NCI-H1417 (cell line): Measurements from ENCODE around the gene C6orf136.

Source experiments
- DNase-seq, 3 experiments: peaks; one replicate each; lab custom pipeline; 2025; lab: John Stamatoyannopoulos, UW

The C6orf136 gene, protein sequence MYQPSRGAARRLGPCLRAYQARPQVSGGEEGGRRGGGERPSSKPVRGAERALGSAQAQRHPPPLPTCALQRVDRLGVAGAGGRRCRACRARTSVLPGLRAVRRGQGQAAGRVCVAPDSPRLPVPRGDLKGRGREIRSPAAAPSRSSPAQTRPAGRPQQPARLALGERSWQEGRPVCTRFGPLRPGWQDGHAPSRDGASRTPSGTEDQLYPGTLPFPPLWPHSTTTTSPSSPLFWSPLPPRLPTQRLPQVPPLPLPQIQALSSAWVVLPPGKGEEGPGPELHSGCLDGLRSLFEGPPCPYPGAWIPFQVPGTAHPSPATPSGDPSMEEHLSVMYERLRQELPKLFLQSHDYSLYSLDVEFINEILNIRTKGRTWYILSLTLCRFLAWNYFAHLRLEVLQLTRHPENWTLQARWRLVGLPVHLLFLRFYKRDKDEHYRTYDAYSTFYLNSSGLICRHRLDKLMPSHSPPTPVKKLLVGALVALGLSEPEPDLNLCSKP

DNA sequence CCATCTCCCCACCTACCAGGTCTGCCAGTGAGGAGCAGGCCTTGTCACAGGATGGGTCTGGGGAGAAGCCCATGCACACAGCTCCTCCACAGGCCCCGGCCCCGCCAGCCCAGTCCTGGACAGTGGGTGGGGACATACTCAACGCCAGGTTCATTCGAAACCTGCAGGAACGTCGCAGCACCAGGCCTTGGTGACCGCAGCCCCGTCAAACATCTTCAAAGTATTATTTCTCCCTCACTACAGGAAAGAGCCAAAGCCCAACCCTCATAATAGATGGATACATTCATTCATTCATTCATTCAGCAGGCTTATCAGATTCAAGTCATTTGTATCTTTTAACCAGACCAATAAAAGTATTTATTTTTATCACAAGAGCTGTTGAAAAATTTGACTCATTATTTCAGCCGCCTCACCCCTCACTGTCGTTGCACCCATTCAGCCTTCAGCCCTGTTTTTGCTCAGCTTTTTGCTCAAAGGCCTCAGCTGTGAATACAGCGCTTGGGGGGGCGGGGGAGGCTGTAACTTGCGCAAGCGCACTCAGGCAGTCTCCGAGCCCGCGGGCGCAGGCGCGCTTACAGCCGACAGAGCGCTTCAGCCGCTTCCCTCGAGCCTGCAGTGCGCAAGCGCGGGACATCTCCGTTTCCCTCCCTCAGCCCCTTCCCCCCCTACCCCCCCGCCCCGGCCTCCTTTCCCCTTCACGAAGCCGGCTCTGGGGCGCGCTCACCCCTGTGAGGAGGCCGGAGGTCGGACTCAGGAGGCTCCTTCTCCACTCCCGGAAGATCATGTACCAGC lies at the start of gene C6orf136:
Gene C6orf136 (plus strand): TSS at position 684 of the 792 bp plus-strand sequence. CDS start 99 bp downstream, at position 783.
- peak; percentile 91 to 96 (median 95) for DNase-seq

DNA sequence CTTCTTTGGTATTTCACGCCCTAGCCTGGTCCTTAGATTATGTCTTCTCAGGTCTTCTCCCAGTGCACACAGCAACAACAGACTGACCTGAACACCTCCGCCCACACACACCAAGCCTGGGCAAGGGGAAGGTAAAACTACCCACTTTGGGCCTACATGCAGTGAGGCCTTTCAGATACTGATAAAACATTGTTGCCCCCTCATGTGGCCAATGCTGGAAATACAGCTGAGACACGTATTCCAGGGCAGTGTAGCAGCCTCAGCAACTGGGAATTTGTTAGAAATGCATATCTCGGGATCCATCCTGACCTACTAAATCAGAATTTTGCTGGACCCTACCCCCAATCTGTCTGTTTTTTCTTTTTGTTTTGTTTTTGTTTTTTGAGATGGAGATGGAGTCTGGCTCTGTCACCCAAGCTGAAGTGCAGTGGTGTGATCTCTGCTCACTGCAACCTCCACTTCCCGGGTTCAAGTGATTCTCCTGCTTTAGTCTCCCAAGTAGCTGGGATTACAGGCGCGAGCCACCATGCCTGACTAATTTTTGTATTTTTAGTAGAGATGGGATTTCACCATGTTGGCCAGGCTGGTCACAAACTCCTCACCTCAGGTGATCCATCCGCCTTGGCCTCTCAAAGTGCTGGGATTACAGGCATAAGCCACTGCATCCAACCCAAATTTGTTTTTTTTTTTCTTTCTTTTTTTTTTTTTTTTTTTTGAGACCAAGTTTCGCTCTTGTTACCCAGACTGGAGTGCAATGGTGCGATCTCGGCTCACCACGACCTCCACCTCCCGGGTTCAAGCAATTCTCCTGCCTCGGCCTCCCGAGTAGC lies 49.4 kb upstream of the C6orf136 start:
- DNase-seq, result peak; percentile 57 to 76 (median 75)

DNA sequence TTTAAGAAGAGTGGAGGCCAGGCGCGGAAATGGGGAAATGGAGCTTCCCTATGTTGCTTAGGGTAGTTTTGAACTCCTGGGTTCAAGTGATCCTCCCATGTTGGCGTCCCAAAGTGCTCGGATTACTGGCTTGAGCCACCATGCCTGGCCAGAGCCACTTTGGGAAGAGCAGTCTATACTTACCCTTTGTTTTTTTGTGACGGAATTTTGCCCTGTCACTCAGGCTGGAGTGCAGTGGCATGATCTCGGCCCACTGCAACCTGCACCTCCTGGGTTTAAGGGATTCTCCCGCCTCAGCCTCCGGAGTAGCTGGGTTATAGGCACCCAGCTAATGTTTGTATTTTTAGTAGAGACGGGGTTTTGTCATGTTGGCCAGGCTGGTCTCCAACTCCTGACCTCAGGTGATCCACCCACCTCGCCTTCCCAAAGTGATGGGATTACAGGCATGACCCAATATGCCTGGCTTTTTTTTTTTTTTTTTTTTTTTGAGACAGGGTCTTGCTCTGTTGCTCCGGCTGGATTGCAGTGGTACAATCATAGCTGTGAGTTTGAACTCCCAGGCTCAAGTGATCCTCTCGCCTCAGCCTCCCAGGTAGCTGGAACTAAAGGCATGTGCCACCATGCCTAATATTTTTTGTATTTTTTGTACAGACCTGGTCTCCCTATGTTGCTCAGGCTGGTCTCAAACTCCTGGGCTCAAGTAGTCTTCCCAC lies 47.9 kb upstream of the C6orf136 start:
- DNase-seq, result peak in 1 of 3 experiments; percentile 10

DNA sequence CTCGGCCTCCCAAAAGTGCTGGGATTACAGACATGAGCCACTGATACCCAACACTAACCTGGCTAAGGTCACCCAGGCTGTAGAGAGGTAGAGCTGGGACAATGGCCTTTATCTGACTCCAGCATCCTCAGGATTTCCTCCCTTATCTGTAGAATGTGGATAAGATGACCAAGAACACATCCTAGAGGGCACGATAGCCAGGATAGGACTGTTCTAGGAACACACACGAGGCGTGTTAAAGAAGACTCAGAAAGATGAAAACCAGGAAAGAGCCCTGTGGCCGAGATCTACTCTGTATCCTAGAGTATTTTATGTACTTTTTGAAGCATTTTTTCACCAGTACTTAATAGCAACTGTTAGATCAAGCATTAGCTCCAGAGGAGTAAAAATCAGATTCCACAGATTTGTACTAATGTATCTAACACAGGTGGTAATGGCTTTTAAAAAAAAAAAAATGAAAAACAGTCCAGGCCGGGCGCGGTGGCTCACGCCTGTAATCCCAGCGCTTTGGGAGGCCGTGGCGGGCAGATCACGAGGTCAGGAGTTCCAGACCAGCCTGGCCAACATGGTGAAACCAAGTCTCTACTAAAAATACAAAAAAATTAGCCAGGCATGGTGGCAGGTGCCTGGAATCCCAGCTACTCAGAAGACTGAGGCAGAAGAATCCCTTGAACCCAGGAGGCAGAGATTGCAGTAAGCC lies 47.2 kb upstream of the C6orf136 start:
- peak in 1 of 3 experiments; percentile 10 for DNase-seq

DNA sequence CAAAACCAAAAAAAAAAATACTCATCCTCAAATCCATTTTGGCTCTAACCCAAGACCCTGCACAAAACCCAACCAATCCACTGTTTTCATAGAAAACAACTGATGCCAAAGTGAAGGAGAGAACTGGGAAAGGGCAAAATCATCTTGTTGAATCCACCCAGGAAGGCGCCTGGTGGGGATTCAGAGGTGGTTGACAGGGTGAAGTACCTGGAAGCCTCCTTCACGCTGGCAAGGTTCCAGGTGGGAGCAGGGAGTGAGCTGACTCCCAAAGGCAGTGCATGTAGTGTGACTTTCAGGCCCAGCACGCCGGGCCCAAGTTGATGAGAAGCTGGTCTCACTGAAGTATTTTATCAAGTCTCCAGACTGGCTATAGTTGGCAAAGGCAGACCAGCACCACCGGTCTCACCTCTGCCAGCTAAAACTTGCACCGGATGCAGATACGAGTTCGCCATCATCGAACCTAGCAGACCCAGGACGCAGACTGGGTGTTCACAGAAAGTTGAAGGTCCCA lies 46.4 kb upstream of the C6orf136 start:
- DNase-seq, result peak in 1 of 3 experiments; percentile 22

DNA sequence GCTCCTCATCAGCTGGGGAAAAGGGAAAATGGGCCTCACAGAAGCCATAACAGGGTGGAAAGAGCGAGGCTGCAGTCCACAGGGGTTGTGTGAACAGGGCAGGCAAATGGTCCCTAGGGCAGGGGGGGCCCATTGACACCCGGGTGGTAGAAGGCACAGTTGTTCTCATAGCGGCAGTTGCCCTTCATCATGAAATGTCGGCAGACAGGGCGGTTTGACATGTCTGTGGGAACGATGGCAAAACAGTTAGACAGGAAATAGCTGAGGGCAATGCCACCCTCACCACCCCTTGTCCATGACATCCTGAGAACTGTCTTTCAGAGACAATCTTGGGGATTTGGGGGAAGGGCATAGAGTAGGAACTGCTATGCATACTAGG lies 45.5 kb upstream of the C6orf136 start:
- DNase-seq, result no peak

DNA sequence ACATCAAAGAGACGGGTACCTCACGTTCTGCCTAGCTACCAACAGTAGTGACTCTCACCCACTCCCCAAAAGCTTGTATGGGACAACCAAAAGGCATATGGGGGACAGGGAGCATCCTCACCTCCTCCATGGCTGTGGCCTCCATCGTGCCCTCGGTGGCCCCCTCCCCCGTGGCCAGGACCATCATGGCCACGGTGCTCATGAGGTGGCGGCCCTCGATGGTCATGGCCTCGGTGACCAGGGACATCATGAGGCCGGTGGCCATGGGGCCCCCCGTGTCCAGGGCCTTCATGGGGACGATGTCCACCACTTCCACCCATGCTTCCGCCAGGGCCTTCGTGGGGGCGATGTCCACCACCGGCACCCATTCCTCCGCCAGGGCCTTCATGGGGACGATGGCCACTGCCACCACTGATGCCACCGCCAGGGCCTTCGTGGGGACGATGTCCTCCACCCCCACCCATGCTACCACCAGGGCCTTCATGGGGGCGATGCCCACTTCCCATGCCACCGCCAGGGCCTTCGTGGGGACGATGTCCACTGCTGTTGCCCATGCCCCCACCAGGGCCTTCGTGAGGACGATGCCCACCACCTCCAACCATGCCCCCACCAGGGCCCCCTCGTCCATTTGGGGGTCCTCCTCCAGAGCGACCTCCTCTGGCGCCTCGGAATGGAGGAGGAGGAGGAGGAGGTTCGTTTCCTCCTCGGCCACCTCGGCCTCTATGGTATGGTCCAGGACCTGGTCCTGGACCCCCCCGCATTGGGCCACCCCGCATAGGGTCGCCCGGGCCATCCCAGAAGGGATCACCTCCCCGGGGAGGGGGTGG lies 44.9 kb upstream of the C6orf136 start:
- DNase-seq, result no peak

DNA sequence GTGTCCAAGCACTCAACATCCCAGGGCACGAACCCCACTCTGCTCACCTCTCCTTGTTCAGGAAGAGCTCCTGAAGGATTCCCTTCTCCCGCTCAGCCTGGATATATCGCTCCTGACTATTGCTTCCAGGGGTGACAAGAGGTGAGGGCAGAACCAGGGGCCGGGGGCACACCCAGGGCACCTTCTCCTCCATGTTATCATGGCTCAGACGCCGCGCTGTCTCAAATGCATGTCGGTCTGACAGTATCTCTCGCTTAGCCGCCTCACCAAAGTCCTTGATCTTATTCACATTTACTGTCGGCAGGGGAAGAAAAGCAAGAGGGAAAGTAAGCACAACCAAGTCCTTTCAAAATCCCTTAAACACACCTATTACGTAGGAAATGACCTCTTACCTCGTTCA lies 43.0 kb upstream of the C6orf136 start:
- DNase-seq, result no peak

DNA sequence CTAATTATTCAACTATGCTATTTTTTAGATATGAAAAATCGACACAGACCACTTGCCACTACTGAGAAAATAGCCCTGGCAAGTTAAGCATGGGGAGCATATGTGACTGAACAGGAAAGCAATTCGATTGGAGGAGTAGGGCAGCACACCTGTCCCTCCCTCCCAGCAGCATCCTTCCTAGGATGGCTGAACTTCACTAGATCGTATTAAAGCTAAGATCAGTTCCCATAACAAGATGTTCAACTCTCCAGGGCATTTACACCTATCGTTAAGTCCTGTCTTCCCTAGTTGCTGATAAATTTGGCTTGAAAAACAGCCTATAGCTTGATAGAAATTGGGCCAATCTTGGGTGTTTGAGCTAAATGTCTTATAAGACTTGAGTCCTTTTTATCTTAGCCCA lies 36.9 kb upstream of the C6orf136 start:
- no peak for DNase-seq

DNA sequence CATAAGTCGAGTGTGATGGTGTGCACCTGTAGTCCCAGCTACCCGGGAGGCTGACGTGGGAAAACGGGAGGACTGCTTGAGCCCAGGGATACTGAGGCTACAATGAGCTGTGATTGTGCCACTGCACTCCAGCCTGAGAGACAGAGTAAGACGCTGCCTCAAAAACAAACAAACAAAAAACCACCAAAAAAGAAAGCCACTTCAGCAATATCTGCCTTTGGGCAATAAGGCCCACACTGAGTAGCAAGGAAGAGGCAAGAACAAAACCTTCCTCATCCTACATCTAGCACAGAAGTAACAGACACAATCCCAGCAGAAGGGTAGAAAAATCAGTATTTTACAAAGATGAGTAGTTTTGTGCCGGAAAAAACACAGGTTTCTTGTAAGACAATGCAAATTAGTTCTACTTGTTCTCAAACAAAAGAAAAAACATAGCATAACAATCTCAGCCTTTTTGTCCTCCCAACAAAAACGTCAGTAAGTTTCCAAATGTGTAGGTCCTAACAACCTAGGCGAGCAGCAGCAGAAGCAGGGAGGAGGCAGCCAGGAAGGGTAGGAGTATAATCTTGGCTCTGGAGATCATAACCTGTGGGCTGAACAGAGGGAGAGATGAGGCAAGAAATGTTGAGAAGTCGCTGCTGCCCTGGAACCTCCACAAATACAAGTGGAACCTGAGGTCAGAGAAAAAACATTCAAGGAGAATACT lies 35.6 kb upstream of the C6orf136 start:
- DNase-seq, result no peak

DNA sequence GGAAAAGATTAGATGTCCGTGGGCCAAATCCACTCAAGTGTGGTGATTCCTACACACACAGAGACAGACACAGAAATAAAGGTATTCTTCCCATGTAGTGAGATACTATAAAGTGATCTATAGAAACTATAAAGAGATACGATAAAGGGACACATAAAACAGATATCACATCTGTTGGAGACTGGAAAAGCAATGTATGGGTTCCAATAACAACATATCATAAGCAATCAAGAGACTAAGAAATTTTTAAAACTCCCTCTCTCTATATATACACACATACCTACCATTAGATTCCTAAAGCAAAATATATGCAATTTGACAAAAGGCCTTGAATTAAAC lies 35.1 kb upstream of the C6orf136 start:
- no peak for DNase-seq

DNA sequence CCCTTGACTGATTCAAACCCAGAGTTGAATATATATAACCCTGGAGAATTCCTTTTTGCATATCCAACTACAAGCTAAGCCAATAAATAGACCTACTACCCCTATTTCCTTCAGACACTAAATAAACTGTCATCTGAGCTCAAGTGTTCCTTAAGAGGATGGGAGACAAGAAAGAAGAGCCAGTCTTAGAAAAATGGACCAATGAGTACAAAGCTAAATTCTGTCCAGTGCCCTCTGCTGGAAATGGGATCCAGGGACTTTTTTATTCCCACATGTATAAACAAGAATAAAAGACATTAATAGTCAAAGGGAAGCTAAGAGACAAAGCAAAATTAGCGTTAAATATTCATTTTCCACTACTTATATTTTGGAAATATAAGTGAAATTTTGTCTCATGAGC lies 34.7 kb upstream of the C6orf136 start:
- DNase-seq, result peak in 1 of 3 experiments; percentile 28

DNA sequence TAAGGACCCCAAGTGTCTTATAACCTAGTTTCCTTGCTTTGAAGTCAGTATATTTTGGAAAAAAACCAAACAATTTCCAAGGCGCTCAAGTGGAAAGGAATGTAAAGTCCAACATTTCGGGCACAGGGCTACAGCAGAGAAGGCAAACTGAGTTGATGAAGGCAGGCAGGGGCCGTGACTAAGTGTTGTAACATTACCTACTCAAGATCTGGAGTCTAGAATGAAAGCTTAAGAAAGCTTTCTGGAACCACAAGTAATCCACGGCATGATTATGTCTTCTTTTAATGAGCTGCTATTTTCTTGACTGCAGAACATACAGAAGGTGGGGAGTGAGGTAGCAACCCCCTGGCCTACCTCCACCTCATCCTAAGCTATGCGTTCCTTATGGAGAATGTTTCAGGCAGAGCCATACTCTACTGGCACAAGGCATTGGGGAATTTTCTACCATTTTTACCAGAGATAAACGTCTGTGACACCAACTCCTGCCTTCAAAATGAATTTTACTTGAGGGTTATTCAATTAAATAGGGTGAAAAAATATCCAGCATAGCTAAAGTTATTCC lies 34.2 kb upstream of the C6orf136 start:
- no peak for DNase-seq

DNA sequence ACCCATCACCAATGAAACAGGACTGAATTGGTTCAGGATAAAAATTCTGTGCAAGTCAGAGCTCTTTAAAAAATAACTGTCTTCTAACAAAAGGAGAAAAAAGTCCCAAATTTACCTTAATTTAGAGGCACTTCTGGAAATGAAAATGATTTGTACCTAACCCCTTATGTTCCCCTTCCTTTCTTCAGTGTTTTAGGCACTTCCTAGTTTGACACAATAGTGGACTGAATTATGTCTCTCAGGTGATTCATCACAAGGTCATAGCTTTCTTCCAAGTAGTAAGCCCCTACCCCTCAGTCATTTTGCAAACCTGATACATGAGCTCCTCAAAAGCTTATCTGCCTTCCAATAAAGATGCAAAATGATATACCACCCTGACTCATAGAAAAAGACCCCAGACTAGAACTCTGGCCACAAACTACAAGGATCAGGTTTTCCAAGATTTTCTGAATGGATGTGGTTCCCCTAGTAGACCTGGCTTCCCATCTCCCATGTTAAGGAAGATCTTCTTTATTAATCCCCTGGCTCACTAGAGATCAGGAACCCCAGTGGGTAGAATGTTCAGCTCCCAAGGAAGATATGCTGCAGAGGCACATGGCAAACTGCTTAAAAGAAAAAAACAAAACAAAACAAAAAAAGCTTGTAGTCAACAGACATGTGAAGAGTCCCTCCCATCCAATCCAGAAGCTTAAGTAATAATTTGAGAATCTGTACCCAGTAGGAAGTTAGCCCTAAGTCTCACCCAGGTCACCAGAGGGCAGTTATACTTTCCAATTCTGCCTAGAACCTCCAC lies 33.5 kb upstream of the C6orf136 start:
- peak in 1 of 3 experiments; percentile 25 for DNase-seq

DNA sequence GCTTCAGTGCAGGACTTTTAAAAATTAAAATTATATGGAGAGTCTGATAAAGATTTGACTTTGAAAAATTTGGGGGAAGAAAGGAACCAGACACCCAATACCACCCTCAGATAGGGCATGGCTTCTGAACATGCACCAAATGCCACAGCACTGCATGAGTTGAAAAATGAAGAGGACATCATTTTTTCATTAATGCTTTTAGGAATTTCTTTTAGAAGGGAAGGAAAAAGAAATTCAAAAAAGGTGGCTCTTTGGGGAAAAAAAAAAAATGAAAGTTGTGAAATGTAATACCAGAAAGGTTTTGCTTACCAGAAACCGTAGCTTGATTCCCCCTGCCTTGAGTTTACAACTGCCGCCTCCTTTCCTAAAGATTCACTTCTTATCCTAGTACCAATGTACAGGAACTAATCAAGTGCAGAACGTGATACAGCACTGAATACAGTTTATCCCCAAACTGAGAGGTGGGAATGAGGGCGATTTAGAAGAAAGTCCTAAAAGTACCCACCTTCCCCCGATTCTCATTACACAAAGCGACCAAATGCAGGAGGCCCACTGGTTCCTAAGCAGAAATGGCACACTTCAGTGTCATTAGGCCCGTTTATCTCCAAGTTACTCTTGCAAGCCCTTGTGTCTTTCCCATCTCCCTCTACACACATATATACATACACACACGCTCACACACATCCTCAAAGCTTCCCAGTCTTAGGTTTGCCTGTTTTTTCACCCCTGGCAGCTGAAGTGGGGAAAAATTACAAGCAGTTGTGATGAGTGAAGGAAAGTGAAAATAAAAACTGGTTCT lies 32.7 kb upstream of the C6orf136 start:
- DNase-seq, result no peak

DNA sequence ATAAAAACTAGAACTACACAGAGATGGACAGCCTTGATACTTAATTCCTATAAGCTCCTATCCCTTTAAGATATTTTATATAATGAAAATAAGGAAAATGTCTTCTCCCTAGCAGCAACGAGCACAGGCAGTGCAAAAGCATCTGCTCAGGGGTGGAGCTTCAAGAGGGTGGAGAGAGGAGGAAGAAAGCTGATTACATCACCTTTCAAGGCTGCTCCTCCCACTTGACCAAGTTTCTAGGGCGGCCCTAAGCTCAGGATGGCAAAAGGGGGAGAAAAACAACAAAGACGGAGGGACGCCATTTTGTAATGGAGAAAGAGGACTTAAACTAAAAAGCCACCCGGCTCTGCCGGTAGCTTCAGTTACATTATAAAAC lies 32.1 kb upstream of the C6orf136 start:
- DNase-seq, result peak; percentile 89 to 98 (median 95)
